Adrenal gland (tissue), 12 donors: Measurements from ENCODE around the gene USP17L30. TPM values are rescaled to one million over a fixed set of nuclear protein-coding genes. Genes with fewer than 3 reads are reported as not detected.
"Not testable (repeated sequence)": the region's sequence is repeated elsewhere in the genome, so short reads cannot be mapped to it uniquely, and the experiment has no call there.

ENCODE experiments used
- DNase-seq, 7 donors: peaks; one replicate each; pipeline ENCODE4 v3.0.0-alpha.2; 2019 to 2020
- H3K27ac ChIP-seq, 5 donors: fragments of 200-600 bp; sonication (generic) in 4 of 5; 1 replicate in 3 of 5; 2 replicates in 2 of 5; pipeline versions ENCODE4 v1.5.1 to v1.8.0; 2016 to 2020; ENCODE audit warnings: mild to moderate bottlenecking in 1 of 5
- H3K27me3 ChIP-seq: fragments of 200-600 bp; 2 replicates; pipeline ENCODE4 v1.8.0; 2021
- H3K36me3 ChIP-seq, 2 donors: fragments of 200-600 bp; replicated peaks in 1 of 2; 1 replicate in 1 of 2; 2 replicates in 1 of 2; pipeline versions ENCODE4 v1.5.1 to v1.8.0; 2018 to 2022
- H3K4me1 ChIP-seq, 2 donors: fragments of 200-600 bp; replicated peaks in 1 of 2; 1 replicate in 1 of 2; 2 replicates in 1 of 2; pipeline versions ENCODE4 v1.5.1 to v1.8.0; 2018 to 2021
- H3K4me3 ChIP-seq, 4 donors: fragments of 200-600 bp; sonication (generic) in 3 of 4; one replicate each; pipeline ENCODE4 v1.5.1; 2016 to 2018
- H3K9me3 ChIP-seq, 3 donors: fragments of 200-600 bp; sonication (generic) in 1 of 3; replicated peaks in 1 of 3; 1 replicate in 2 of 3; 2 replicates in 1 of 3; pipeline versions ENCODE4 v1.5.1 to v1.8.0; 2016 to 2021
- WGBS, 4 donors: extraction: QIAGEN DNeasy Blood & Tissue Kit in 2 of 4; methylation state at CpG; one replicate each; pipeline versions ENCODE4 v1.1.5 to v1.1.7; 2013 to 2017; 5-methylcytosine and 5-hydroxymethylcytosine counted together
- intact Hi-C, 2 donors: fragments of 100-400 bp; cut with DNase I; formaldehyde crosslinking; loops; one replicate each; pipeline versions ENCODE4 v1.14.1 to v1.15.0; 2022 to 2023
- polyA plus RNA-seq, 3 donors: library from polyadenylated mRNA; stranded (reverse); fragments of 200-250 nt in 2 of 3; fragments of 350-450 nt in 1 of 3; fragmentation: Illumina TruSeq in 1 of 3; extraction: RNeasy Lipid Tissue Mini Kit (QIAGEN cat#74804) in 1 of 3; gene quantifications; one replicate each; pipeline ENCODE4 v1.2.3, GENCODE V29; 2013 to 2014
- total RNA-seq, 9 donors: library from RNA; depleted of rRNA in 4 of 9; stranded (reverse); fragments of >200 nt in 4 of 9; fragments of 120-200 nt in 1 of 9; fragmentation: NEBNext Ultra II Directional in 1 of 9; extraction: Animal tissue kit (Norgen Biotek cat#: 25700) in 1 of 9; gene quantifications; one replicate each; pipeline versions ENCODE4 v1.1.0 to v1.2.4, GENCODE V29; 2013 to 2023
- TF ChIP-seq, protein P1 (sequence below), 6 experiments: fragments of 450-650 bp in 4 of 6; fragments of 200-600 bp in 2 of 6; sonication (generic) in 1 of 6; IDR thresholded peaks; 1 replicate in 5 of 6; 2 replicates in 1 of 6; pipeline versions ENCODE4 v1.5.1 to v1.8.0; 2016 to 2021; ENCODE audit warnings: antibody characterized with exemption in 6 of 6, mild to moderate bottlenecking in 2 of 6, moderate library complexity in 1 of 6
- donor health status: healthy with polysubstance abuse.
- donor health status: Bipolar disorder and iron deficiency.
- donor health status: DM: yes; HTN: yes; CAD: no.
- donor health status: DM: no; HTN: no; CAD: no.
- donor health status: DM: no; HTN: no; CAD: no.
- donor health status: DM: yes; HTN: yes; CAD: no.

The USP17L30 gene
- total and polyA plus RNA-seq, 12 donors, result not detected

DNA sequence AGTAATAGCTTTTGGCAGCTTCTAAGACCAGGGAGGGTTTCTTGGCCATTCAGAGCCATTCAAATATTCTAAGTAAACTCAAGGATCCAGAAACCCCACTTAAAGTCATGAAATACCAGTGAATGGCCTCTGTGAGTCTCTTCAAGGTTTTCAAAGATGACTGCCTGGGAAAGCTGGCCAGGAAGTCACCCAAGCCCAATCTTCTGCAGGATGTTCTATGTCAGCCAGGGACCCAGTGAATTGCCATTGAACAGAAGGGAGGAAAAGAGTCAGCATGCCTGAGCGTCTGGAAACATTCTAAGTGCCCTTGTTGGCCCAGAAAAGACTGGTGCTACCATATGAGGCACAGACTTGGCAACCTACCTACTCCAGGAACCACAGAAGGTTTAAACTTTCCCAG, 17.0 kb downstream of the USP17L30 start:
- H3K27me3 ChIP-seq, H3K9me3 ChIP-seq, DNase-seq, H3K36me3 ChIP-seq, H3K4me1 ChIP-seq, H3K4me3 ChIP-seq, H3K27ac ChIP-seq, intact Hi-C loops: not testable (repeated sequence)
- 33 to 89% (median 68%) methylated on average over 1 of the region's 1 CpG for WGBS, 4 donors

DNA sequence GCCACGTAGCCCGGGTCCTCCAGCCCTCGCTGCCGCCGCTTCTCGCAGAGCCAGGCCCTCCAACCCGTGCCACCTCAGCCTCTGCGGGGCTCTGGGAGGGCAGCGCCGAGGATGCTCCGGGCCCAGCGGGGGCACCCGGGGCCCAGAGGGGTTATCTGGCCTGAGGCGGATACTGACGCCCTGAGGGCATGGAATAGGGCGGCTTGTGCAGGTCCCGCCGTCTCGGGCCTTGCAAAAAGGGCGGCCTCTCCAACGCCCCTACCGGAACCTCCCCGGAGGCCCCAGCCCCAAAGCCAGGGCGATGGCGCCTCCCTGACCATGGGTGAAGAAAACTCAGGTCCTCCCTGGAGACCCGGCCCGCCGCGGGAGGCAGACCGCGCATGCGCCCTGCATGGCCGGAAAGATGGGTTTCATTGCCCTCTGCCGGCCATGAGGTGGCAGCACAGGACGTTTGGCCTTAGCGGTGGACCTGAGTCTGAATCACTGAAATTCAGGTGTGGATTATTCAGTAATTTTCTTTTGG, 18.1 kb downstream of the USP17L30 start:
- TF ChIP-seq, protein P1, sequence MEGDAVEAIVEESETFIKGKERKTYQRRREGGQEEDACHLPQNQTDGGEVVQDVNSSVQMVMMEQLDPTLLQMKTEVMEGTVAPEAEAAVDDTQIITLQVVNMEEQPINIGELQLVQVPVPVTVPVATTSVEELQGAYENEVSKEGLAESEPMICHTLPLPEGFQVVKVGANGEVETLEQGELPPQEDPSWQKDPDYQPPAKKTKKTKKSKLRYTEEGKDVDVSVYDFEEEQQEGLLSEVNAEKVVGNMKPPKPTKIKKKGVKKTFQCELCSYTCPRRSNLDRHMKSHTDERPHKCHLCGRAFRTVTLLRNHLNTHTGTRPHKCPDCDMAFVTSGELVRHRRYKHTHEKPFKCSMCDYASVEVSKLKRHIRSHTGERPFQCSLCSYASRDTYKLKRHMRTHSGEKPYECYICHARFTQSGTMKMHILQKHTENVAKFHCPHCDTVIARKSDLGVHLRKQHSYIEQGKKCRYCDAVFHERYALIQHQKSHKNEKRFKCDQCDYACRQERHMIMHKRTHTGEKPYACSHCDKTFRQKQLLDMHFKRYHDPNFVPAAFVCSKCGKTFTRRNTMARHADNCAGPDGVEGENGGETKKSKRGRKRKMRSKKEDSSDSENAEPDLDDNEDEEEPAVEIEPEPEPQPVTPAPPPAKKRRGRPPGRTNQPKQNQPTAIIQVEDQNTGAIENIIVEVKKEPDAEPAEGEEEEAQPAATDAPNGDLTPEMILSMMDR (IDR thresholded peaks at IDR 0.05), result peak; percentile 50 to 66 (median 56)
- WGBS, 4 donors, result 3 to 46% (median 25%) methylated on average over 3 to 32 of the region's 36 CpGs
- peak overlapping the region in 2 of 4 donors; percentile 16 to 53 for H3K4me3 ChIP-seq
- H3K36me3 ChIP-seq, H3K27ac ChIP-seq, H3K4me1 ChIP-seq, H3K27me3 ChIP-seq, H3K9me3 ChIP-seq, intact Hi-C loops: not testable (repeated sequence)
- DNase-seq, result peak; percentile 26 to 79 (median 56)

- DNase-seq, result no peak
- Histone ChIP-seq H3K27ac (no peak overlapping the region), H3K9me3 (no peaks in the 10 kb centered on the region), H3K4me3 (no peak overlapping the region), H3K27me3 (no peaks in the 10 kb centered on the region), H3K36me3 (no peaks in the 10 kb centered on the region), H3K4me1 (no peaks in the 10 kb centered on the region)
- intact Hi-C loops, result no loop called here
- TF ChIP-seq, protein P1 (IDR thresholded peaks at IDR 0.05), result no peak
- 69 to 90% (median 74%) methylated on average over 1 of the region's 1 CpG for WGBS, 4 donors
Measured at GRCh38 chr4:9384126-9384525, 21.2 kb downstream of the USP17L30 start.

GRCh38 chr4:9389001-9389400, 26.1 kb downstream of the USP17L30 start:
- H3K9me3 ChIP-seq, H3K4me1 ChIP-seq, intact Hi-C loops, H3K36me3 ChIP-seq, H3K27me3 ChIP-seq, H3K4me3 ChIP-seq, H3K27ac ChIP-seq, DNase-seq: not testable (repeated sequence)
- WGBS, 4 donors, result 49 to 65% (median 57%) methylated on average over 2 of the region's 2 CpGs

DNA sequence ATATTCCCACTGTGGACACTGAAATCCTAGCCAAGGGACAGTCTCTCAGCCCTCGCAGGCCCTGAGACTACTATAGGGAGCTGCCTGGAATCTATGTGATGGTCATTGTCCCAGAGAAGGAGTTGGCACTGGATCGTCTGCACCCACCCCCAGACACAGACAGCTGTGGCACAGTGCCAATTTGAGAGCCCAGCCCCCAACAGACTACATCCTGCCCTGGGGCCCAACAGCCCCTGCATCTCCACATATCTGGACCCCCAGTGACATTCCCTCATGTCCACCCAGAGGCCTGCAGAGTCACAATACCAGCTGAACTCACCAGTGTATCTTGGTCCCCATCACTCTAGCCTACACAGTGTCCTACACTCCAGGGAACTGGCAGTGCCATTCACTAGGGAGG, 42.8 kb downstream of the USP17L30 start:
- DNase-seq, H3K27me3 ChIP-seq, H3K9me3 ChIP-seq, H3K4me3 ChIP-seq, H3K36me3 ChIP-seq, H3K27ac ChIP-seq, H3K4me1 ChIP-seq, intact Hi-C loops: not testable (repeated sequence)
- 60 to 79% (median 68%) methylated on average over 2 of the region's 2 CpGs for WGBS, 4 donors

GRCh38 chr4:9406491-9406890, 43.6 kb downstream of the USP17L30 start:
- intact Hi-C loops, H3K4me3 ChIP-seq, H3K27ac ChIP-seq, H3K9me3 ChIP-seq, H3K36me3 ChIP-seq, H3K4me1 ChIP-seq, DNase-seq, H3K27me3 ChIP-seq: not testable (repeated sequence)
- 65 to 80% (median 74%) methylated on average over 3 of the region's 3 CpGs for WGBS, 4 donors
